ENCODE measurements around the gene MTERF4.

Gene MTERF4

GRCh38 chr2:241067501-241068135 lies 34.5 kb downstream of the MTERF4 start:
- no peak for DNase-seq

GRCh38 chr2:241066893-241067341 lies 35.2 kb downstream of the MTERF4 start:
- DNase-seq: no peak

- no peak for DNase-seq
Observed at GRCh38 chr2:241066171-241066892, 35.8 kb downstream of the MTERF4 start.

DNA sequence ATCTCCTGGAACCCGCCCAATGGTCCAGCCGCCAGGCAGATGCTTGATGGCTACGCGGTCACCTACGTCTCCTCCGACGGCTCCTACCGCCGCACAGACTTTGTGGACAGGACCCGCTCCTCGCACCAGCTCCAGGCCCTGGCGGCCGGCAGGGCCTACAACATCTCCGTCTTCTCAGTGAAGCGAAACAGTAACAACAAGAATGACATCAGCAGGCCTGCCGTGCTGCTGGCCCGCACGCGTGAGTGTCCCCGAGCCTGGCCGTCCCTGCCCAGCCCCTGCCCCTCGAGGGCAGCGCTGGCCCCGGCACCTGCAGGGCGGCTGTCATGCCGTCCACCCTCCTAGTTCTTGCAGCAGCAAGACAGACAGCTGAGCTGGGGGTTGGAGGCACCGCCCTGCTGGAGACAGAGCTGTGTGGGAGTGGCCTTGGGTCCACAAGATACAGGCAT lies 36.7 kb downstream of the MTERF4 start:
- no peak for DNase-seq

DNA sequence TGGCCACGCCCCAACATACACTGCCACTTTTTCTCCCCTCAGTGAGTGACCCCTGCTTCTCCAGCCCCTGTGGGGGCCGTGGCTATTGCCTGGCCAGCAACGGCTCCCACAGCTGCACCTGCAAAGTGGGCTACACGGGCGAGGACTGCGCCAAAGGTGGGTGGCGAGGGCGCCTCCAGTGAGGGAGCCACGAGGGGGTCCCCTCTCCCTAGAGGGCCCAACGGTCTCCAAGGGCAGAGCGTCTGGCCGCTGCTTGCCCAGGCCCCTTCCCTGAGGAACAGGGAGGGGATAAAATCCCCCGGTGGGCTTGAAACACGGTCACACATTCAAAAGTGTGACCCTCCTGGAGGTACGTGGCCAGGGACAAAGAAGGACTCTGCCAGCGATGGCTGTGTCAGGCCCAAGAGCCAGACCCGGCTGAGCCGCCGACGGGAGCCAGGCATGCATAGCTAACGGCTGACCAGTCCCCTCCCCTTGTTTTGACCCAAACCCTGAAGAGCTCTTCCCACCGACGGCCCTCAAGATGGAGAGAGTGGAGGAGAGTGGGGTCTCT lies 37.2 kb downstream of the MTERF4 start:
- no peak for DNase-seq

- no peak for DNase-seq
Observed at GRCh38 chr2:241064008-241064801, 37.9 kb downstream of the MTERF4 start.

- DNase-seq: no peak
Observed at GRCh38 chr2:241063587-241063986, 38.5 kb downstream of the MTERF4 start.

DNA sequence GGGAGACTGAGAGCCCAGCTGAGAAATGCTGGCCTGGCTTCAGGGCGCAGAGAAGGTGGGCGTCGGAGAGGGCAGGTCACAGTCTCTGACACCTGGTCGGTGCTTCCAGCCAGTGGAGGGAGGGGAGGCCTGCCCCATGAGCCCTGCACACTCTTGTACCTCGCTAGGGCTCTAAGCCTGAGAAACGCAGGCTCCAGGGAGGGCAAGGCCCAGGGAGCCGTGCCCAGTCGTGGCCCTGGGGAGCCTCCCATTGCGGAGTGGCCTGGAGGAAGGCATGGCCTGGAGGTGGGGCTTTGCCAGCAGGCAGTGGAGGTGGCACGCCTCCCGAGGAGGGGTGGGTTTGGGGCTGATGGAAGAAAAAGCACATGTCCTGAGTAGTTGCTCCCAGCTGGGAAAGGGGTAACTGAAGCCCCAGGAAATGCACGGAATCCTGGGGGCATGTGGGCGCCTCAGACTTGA lies 39.0 kb downstream of the MTERF4 start:
- DNase-seq: no peak

- no peak for DNase-seq
Observed at GRCh38 chr2:241062389-241063092, 39.5 kb downstream of the MTERF4 start.

DNA sequence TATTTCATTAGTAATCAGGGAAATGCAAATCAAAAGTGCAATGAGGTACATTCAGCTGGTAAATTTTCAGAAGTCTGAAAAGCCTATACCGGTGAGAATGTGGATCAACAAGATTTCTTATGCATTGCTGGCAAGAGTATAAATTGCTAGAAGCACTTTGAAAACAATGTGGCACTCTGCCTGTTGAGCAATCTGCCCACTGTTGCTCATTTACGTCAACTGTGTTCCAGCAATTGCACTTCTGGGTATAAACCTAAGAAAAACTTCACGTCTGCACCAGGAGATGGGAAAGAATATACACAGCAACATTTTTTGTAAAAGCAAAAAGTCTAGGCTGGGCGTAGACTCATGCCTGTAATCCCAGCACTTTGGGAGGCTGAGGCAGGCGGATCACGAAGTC lies 40.8 kb downstream of the MTERF4 start:
- DNase-seq: no peak

DNA sequence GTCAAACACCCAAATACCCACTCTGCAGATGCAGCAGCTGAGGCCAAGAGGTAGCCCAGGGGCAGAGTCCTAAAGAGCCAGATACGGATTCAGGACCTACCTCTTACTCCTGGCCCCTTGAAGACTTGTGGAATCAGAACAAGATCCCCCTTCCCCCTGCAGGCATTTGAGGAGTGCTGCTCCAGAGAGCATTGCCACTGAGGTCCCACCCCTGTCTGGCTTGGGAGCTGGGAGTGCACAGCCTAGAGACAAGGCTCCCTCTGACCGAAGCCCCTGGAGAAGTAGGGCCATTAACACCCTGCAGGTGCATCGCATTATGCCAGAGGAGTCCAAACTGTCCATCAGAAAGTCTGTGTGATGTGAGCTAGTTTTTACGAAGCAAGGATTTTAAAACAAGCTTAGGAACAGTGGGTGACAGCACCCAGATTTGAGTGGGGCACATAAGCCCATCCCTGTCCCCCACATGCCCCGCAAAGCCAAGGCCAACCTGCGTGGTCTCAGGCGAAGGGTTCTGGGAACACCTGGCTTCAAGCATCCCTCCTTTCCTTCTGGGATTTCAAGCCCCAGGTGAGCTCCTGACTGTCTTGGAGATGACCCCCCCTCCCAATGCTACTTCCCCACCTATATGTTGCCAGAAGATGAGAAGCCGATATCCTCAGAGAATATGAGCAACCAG lies 48.4 kb downstream of the MTERF4 start:
- no peak for DNase-seq

GRCh38 chr2:241052677-241053360 lies 49.3 kb downstream of the MTERF4 start:
- no peak for DNase-seq

- DNase-seq: no peak
Observed at GRCh38 chr2:241051578-241052487, 50.3 kb downstream of the MTERF4 start.

- no peak for DNase-seq
Observed at GRCh38 chr2:241050624-241051577, 51.2 kb downstream of the MTERF4 start.

DNA sequence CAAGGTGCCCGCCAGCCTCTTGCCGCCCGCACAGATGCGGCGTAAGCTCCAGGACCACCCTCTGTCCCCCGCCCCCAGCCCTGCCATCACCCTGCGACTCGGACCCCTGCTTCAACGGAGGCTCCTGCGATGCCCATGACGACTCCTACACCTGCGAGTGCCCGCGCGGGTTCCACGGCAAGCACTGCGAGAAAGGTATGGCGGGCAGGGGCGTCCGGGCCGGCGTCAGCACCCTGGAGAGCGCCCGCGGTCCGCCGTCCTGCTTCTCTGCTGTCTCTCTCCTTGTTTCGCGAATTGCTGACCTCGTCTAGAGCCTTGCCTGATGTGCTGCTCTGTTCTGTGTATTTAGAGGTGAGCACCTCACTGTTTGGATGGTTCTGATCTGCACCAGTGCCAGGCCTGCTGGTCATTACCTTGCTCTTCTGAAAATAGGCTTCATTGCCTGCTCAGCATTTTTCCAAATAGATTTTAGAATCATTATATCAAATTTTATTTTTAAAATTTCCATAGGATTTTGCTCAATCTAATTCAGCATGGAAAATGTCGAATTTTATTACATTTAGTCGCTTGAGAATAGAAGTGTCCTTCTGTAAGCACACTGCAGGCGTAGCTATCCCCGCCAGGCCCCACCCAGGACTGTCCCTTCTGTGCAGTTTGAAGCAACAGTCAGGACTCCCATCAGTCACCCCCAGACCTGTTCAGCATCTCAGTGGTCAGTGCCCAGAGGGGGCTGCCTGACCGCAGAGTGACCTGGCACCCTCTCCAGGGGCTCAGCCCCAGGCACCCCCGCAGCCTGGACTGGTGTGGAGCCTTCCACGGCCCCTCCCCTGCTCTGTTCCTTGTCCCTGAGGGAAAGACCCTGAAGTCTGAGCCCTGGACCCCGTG lies 52.1 kb downstream of the MTERF4 start:
- DNase-seq: peak; percentile 20

- DNase-seq: no peak
Observed at GRCh38 chr2:241048949-241049343, 53.1 kb downstream of the MTERF4 start.

DNA sequence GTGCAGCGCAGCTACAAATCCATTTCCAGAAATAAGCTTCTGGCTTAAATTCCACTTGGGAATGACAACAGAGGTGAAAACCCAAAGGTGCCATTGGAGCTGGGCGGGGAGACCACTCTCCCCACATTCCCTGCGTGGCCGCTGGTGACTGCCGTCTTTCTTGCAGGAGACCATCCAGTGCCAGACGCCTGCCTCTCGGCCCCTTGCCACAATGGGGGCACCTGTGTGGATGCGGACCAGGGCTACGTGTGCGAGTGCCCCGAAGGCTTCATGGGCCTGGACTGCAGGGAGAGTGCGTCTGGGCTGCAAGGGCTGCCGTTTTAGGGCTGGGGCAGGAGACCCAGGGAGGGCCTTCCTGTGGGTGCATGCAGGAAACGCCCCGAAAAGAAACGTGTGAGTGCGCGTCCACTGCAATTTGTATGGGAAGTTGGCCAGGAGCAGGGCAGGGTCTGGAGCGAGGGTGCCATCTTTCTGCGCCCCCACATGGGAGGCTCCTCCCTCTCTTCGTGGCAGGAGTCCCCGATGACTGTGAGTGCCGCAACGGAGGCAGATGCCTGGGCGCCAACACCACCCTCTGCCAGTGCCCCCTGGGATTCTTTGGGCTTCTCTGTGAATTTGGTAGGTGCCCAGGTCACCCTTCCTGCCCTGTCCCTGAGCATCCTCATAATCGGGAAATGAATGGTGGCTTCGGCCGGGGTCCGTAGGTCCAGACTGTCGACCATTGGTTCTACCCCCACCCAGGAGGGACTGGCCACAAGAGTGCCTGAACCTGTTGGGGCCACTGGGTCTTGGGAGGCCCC lies 53.7 kb downstream of the MTERF4 start:
- no peak for DNase-seq
